Measurements from ENCODE around the gene U2AF1L4.
A peak's percentile ranks its signal among the peaks of the same experiment; 100 is the strongest.

DNA sequence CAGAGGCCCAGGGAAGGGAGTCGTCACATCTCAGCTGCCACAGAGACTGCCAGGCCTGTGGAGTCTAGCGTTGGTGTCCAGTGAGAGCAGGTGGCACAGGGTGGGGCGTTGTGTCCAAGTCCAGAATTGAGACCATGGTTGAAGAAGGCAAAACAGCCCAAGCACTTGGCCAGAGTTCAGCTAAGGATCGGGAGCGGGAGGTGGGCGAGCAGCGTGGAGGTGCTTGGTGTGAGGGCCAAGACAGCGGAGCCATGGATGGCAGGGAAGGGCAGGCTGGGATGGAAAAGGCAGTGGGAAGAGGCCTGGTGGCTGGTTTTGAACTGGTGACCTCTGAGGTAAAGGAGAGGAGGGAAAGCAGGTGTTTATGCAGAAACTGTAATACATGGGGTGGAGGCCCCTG is 10.9 kb downstream of the U2AF1L4 start:
- TF ChIP-seq, protein P1, sequence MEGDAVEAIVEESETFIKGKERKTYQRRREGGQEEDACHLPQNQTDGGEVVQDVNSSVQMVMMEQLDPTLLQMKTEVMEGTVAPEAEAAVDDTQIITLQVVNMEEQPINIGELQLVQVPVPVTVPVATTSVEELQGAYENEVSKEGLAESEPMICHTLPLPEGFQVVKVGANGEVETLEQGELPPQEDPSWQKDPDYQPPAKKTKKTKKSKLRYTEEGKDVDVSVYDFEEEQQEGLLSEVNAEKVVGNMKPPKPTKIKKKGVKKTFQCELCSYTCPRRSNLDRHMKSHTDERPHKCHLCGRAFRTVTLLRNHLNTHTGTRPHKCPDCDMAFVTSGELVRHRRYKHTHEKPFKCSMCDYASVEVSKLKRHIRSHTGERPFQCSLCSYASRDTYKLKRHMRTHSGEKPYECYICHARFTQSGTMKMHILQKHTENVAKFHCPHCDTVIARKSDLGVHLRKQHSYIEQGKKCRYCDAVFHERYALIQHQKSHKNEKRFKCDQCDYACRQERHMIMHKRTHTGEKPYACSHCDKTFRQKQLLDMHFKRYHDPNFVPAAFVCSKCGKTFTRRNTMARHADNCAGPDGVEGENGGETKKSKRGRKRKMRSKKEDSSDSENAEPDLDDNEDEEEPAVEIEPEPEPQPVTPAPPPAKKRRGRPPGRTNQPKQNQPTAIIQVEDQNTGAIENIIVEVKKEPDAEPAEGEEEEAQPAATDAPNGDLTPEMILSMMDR (tag by site-specific recombination; IDR thresholded peaks at IDR 0.05): no peak
- TF ChIP-seq ZNF274 (IDR thresholded peaks at IDR 0.05; ENCODE audit: low read length): no peak
- no peak for TF ChIP-seq ZNF274 (tag by site-specific recombination; IDR thresholded peaks at IDR 0.05; ENCODE audit: borderline replicate concordance)
- TF ChIP-seq, protein P2, sequence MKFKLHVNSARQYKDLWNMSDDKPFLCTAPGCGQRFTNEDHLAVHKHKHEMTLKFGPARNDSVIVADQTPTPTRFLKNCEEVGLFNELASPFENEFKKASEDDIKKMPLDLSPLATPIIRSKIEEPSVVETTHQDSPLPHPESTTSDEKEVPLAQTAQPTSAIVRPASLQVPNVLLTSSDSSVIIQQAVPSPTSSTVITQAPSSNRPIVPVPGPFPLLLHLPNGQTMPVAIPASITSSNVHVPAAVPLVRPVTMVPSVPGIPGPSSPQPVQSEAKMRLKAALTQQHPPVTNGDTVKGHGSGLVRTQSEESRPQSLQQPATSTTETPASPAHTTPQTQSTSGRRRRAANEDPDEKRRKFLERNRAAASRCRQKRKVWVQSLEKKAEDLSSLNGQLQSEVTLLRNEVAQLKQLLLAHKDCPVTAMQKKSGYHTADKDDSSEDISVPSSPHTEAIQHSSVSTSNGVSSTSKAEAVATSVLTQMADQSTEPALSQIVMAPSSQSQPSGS (tag by site-specific recombination; IDR thresholded peaks at IDR 0.05; ENCODE audit: low read depth): no peak
- TF ChIP-seq, protein P3, sequence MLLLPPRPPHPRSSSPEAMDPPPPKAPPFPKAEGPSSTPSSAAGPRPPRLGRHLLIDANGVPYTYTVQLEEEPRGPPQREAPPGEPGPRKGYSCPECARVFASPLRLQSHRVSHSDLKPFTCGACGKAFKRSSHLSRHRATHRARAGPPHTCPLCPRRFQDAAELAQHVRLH (tag by site-specific recombination; IDR thresholded peaks at IDR 0.05): no peak
- no peak for TF ChIP-seq ZNF433 (tag by site-specific recombination; IDR thresholded peaks at IDR 0.05; ENCODE audit: low read depth)
- no peak for TF ChIP-seq ZNF660 (tag by site-specific recombination; IDR thresholded peaks at IDR 0.05)
- 0 out of 2 replicates have a peak, but pooled peaks have one; percentile 50 for TF ChIP-seq BCL11A (tag by site-specific recombination; IDR thresholded peaks at IDR 0.05; ENCODE audit: low read depth)

Data from HEK293 (cell line).